Activated CD4-positive, alpha-beta T cell treated with anti-CD3 and anti-CD28 coated beads, Interleukin-2, Interleukin-6, amounts not matched to agents 100 ng/mL and 50 ng/mL, durations not matched to agents 16 hours and 8 hours (primary cell): Measurements from ENCODE around the gene CAMSAP3.

Experiments
- DNase-seq: peaks from one replicate; pipeline ENCODE4 v3.0.0-alpha.2; 2020

The CAMSAP3 gene

GRCh38 chr19:7612282-7613274 is 16.9 kb downstream of the CAMSAP3 start:
- no peak for DNase-seq

DNA sequence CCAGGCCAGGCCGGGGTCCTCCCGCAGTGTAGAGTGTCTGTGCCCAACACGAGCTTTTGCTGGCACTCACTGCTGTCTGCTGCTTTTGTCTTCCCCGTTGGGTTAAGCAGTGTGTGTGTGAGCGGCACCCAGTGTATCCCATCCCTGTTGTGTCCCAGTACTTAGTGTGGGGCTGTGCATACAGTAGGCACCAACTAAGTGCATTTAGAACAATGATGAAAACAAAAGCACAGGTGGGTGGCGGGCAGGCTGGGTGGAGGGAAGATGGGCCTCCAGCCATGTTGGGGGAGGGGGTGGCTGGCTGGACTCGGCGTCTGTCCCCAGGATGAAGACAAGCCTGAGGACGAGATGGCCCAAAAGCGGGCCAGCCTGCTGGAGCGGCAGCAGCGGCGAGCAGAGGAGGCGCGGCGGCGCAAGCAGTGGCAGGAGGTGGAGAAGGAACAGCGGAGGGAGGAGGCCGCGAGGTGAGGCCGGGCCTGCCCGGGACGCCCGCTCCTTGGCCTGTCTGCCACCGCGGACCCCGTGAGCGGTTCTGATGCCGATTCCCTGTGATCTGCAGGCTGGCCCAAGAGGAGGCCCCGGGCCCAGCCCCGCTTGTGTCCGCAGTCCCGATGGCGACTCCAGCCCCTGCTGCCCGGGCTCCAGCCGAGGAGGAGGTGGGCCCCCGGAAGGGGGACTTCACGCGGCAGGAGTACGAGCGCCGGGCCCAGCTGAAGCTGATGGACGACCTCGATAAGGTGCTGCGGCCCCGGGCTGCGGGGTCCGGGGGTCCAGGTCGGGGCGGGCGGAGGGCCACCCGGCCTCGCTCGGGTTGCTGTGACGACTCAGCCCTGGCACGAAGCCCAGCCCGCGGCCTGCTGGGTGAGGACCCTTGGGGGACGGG is 19.4 kb downstream of the CAMSAP3 start:
- no peak for DNase-seq

DNA sequence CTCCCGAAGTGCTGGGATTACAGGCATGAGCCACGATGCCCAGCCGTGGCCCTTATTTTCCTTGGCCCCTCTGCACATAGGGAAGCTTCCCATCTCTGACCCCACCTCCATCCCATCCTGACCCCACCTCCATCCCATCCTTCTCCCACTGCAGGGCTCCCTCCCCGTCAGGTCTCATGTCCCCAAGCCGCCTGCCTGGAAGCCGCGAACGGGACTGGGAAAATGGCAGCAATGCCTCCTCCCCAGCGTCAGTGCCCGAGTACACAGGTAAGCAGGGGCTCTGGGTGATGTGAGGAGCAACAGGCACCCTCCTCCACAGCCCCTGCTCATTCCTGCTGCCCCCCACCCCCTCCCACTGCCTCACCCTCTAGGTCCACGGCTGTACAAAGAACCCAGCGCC is 21.5 kb downstream of the CAMSAP3 start:
- DNase-seq: no peak

DNA sequence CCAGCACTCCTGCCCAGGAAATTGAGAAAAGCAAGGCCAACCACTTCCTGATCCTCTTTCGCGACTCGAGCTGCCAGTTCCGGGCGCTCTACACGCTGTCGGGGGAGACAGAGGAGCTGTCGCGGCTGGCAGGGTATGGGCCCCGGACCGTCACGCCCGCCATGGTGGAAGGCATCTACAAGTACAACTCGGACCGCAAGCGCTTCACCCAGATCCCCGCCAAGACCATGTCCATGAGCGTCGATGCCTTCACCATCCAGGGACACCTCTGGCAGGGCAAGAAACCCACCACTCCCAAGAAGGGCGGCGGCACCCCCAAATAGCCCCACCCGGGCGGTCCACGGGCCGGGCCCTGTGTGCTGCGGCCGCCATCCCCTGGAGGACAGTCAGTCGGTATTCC is 22.1 kb downstream of the CAMSAP3 start:
- DNase-seq: no peak

DNA sequence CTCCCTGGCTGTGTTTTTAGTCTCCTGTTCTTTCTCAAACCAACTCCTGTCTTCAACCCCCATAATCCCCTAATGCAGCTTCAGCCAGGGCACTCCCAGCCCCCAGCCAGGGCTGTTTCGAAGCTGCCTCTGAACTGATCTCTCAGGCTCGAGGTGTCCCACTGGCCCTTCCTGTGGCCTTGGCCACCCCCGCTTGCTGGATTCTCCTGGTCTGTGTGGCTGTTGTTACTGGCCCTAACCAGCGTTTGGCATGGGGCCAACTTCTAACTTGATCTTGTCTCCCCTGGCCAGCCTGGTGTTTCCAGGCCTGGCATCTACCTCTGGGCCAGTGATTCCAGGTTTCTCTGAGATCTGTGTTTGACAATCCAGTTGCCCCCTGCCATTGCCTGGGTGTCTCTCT is 22.7 kb downstream of the CAMSAP3 start:
- DNase-seq: no peak

- no peak for DNase-seq
Observed at GRCh38 chr19:7618771-7619510, 23.3 kb downstream of the CAMSAP3 start.

DNA sequence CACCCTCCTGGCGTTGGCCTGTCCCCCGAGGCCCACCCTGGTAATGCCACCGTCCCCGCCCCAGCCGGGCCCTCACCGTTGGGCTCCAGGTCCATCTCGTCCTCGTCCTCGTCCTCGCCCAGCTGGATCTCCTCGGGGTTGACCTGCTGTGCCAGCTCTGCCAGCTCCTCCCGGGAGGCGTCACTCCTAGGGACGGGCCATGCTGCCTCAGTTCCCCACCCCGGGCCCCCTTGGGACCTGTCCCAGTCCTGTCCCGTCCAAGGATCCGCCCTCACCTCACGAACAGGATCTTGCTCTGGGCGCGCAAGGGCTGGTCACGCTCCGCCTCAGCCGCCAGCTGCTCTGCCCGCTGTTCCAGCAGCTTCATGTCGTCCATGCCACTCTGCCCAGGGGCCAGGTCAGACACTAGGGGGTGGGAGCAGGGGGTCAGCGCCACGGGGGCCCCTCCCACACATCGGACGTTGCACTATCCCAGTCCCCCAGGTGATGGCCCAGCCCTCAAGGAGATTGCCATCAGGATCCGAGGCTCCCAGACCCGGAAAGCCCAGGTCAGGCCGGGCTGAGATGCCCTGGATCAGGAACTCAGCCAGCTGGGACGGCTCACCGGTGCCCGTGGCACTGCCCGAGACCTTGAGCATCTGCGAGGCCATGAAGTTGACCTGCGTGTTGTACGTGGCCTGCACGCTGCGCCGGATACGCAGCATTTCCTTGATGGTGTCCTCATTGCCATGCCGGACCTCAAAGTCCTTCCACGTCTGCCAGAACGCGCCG is 24.2 kb downstream of the CAMSAP3 start:
- DNase-seq: no peak

GRCh38 chr19:7620442-7621412 is 25.1 kb downstream of the CAMSAP3 start:
- DNase-seq: no peak

DNA sequence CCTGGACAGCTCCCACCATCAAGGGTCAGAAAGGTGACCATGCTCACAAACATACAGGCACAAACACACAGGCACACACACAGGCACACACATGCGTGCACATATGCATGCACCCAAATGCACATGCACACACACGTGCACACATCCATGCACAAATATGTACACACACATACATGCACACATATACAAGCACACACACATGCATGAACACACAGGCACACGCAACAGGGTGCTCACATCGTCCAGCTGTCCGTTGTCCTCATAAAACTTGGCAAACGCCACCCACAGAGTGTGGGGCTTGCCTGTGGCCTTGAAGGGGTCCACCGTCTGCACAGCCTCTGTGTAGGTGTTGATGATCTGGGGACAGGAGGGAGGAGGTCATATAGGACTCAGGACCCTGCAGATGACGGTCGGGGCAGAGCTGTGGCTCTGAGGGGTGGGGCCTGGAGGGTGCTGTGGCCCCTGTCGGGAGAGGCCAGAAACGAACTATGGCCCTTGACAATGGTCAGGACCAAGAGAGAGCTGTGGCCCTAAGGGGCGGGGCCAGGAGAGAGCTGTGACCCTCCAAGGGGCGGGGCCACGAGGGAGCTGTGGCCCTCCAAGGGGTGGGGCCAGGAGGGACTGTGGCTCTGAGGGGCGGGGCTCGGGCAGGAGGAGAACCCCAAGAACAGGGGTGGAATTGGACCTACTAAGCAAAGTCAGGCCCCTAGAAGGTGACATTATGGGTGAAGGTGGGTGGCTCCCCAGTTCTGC is 27.4 kb downstream of the CAMSAP3 start:
- peak; percentile 9 for DNase-seq

DNA sequence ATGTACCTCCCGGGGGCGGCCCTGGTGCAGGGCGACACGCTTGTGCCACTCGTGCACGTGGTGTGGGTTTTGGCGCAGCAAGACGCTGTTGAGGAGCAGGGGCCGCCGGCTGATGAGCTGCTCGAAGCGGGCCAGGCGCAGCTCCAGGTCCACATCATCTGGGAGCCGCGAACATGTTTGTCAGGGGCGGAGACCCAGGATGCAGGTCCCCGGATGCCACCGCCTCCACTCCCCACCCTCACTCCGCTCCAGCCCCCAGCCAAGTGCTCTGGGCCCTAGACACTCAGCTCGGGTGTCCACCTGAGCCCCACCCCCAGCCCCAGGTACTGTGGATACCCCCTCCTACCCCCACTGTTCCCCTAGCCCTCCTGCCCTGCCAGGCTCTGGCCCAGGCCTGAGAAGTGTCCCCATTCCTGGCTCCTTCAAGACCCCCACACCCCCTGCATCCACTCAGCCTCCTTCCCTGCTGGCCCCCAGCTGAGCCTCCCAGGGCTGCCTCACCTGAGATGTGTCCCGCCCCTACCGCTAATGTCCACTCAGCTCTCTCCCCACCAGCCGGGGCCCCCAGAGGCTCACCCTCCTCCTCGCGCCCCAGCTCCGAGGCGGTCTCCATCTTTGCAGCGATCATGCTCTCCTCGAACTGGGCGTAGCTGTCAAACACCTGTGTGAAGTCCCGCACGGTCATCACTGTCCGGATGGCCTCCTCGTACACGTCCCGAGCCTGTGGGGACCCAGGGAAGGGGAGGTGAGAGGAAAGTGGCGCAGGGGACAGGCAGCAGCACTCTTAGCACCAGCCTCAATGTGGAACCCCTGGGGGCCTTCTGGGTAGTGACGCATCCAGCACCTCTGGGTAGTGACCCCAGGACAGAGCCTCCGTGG is 28.3 kb downstream of the CAMSAP3 start:
- DNase-seq: no peak

- no peak for DNase-seq
Observed at GRCh38 chr19:7624810-7625209, 29.1 kb downstream of the CAMSAP3 start.

DNA sequence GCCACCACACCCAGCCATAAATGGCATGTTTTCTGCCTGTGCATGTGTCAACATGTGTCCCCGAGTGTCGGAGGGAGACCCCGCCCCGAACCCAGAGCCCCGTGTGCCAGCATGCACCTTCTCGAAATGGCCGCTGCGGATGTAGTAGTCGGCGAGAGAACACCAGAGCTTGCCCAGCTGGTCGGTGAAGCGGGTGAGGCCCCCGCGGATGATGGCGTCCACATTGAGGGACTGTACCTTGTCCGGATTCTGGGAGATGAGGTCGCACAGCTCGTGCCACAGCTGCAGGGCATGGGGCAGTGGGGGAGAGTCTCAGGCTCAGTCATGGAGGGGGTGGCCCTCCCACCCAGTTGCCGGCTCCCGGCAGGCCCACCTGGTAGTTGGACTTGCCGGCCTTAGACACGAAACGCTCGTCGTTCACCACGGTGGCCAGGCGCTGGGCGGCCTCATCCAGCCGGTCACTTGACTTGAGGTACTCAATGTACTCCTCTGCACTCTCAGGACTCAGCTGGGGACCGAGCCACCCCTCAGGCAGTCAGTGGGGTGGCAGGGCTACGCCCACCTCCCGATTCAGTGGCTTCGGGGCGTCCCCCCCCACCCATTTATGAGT is 30.2 kb downstream of the CAMSAP3 start:
- DNase-seq: no peak

- no peak for DNase-seq
Observed at GRCh38 chr19:7627166-7627565, 31.5 kb downstream of the CAMSAP3 start.

DNA sequence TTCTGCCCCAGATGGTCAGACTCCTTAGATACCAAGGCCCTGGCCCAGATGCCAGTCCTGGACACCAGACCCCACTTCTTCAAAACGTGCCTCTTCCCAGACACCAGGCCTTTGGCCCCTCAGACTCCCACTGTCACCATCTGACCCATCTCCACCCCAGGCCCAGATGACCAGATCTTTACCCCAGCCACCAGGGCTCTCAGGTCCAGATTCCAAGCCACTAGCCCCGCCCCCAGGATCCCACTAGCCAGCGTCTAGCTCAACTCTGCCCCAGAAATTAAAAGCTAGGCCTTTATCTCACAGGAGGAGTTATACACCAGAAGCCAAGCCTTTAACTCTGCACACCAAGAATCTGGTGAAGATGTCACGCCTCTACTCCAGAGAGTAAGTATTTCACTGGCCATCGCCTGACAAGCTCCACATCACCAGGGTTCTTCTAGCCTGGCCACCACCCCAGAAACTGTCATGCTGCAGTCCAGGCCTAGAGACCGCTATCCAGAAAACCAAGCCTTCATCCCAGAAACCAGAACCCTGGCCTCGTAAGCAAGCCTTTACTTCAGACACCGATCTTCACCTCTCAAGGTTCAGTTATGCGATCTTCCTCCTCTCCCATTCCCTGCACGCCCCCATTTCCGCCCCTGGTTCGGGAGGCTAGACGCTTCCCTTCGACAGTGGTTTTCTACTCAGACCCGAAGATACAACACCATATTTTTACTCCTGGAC is 33.1 kb downstream of the CAMSAP3 start:
- DNase-seq: no peak

- DNase-seq: peak; percentile 98
Observed at GRCh38 chr19:7629347-7630054, 33.8 kb downstream of the CAMSAP3 start, which contains the start of the genes PET100 and XAB2. Gene PET100 (plus strand): TSS chr19:7629793. CDS start chr19:7629834, 41 bp downstream. Gene XAB2 (minus strand): TSS chr19:7629545. CDS start chr19:7629527, 18 bp downstream.

DNA sequence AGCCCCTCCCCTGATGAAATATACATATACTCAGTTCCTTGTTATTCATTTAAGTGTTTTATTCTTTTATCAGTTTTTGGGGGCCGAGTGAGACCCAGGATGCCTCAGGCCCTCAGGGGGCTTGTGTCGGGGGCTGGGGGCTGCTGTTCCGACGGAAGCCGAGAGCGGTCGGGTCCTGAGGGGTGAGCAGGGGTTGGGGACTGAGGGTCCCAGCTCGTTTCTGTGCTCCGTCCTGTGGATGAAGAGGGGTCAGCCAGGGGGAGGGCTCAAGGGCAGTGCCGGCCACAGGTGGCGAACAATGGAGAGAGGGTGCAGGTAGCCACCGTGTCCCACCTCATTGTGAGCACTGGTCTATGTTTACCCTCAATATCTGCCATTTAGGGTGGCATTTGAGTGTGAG is 35.9 kb downstream of the CAMSAP3 start:
- no peak for DNase-seq
